Activated CD4-positive, alpha-beta T cell treated with anti-CD3 and anti-CD28 coated beads, Interleukin-2, amount 10 ng/mL, durations not matched to agents 24 days and 14 days (primary cell): Measurements from ENCODE around the gene SIGLEC14. TPM values are rescaled to one million over a fixed set of nuclear protein-coding genes. Genes with fewer than 3 reads are reported as not detected.

Experiments
- DNase-seq: peaks from one replicate; pipeline ENCODE4 v3.0.0; 2022
- H3K27ac Mint-ChIP-seq: one replicate; pipeline ENCODE4 v1.8.0; 2022; ENCODE audit warnings: mild to moderate bottlenecking, mixed read lengths
- H3K27me3 Mint-ChIP-seq: one replicate; pipeline ENCODE4 v1.8.0; 2022; ENCODE audit warnings: mixed read lengths
- H3K36me3 Mint-ChIP-seq: one replicate; pipeline ENCODE4 v1.8.0; 2022; ENCODE audit warnings: low read depth, mild to moderate bottlenecking, mixed read lengths
- H3K4me1 Mint-ChIP-seq: one replicate; pipeline ENCODE4 v1.8.0; 2021; ENCODE audit warnings: mixed read lengths
- H3K4me3 Mint-ChIP-seq: one replicate; pipeline ENCODE4 v1.8.0; 2022; ENCODE audit warnings: mild to moderate bottlenecking, moderate library complexity, mixed read lengths
- H3K9me3 Mint-ChIP-seq: one replicate; pipeline ENCODE4 v1.8.0; 2021; ENCODE audit warnings: mixed read lengths
- intact Hi-C: fragments of 100-400 bp; cut with micrococcal nuclease; formaldehyde crosslinking; loops from one replicate; pipeline ENCODE4 v1.15.1; 2023
- total RNA-seq: library from RNA; stranded (reverse); gene quantifications from 2 replicates; pipeline ENCODE4 v1.2.3, GENCODE V29; 2022

SIGLEC14 gene
- total RNA-seq, 1 donor from 2014 or later: not detected

GRCh38 chr19:51621178-51621577, 25.4 kb downstream of the SIGLEC14 start:
- Mint-ChIP-seq H3K9me3 (no peaks in the 10 kb centered on the region), H3K36me3 (no peaks in the 10 kb centered on the region), H3K4me1 (no peaks in the 10 kb centered on the region), H3K27ac (no peak overlapping the region), H3K4me3 (no peak overlapping the region), H3K27me3 (peaks cover 3% of the 10 kb centered on the region)
- intact Hi-C loops: no loop called here
- no peak for DNase-seq

DNA sequence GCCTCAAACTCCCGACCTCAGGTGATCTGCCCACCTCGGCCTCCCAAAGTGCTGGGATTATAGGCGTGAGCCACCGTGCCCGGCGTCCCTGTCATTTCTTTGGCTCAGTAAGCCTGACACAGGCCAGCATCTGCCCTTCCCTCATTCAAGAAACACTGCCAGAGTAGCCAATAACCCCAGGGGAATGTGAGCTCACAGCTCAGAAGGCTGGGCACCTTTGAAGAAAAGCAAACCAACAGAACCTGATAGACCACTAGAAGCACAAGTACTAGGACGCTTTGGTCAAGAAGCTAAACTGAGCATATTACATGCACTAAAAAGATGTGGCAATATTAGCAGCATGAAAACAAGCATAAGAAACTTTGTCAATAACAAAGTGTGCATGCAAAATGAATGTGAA, 30.6 kb downstream of the SIGLEC14 start:
- peaks cover 3% of the 10 kb centered on the region for H3K27me3 Mint-ChIP-seq
- no peak overlapping the region for H3K4me3 Mint-ChIP-seq
- H3K4me1 Mint-ChIP-seq: no peaks in the 10 kb centered on the region
- H3K9me3 Mint-ChIP-seq: peaks cover 8% of the 10 kb centered on the region
- intact Hi-C loops: no loop called here
- no peak overlapping the region for H3K27ac Mint-ChIP-seq
- no peaks in the 10 kb centered on the region for H3K36me3 Mint-ChIP-seq
- DNase-seq: no peak

DNA sequence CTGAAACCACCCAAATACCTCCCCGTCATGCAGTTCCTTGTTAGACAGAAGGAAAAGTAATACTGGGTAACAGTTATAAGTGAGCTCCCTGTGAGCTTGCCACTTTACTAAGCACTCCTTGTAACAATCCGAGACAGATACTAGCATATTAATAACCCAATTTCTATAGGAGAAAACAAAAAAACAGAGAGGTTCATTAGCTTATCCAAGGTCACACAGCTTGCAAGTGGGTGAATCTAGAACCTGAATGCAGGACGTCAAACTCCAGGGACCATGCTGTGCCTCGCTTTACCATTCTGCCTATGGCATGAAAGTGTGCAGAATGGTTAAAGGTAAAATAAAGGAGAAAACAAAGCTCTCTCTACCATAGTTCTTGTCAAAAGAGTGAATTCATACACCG, 31.8 kb downstream of the SIGLEC14 start:
- Mint-ChIP-seq H3K36me3 (no peaks in the 10 kb centered on the region), H3K4me3 (no peak overlapping the region), H3K4me1 (no peaks in the 10 kb centered on the region), H3K27me3 (peaks cover 2% of the 10 kb centered on the region), H3K9me3 (peaks cover 8% of the 10 kb centered on the region), H3K27ac (no peak overlapping the region)
- no peak for DNase-seq
- intact Hi-C loops: no loop called here

DNA sequence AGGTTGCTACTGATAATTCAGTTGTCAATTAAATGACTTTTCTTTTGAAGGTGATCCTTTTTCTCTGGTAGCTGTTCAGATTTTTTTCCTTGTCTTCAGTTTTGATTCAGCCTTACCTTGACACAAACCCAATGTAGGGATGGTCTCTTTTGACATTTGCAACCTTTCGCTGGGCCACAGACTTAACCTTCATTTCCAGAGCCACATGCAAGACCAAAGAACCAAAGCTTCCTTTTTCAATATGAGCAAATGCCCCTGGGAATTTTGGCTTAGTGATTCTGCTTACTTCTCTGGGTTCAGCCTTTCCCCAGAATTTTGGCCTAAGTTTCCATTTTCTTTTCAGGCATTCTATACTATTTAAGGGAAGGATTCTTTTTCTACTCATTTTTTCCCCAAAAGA, 36.0 kb downstream of the SIGLEC14 start:
- Mint-ChIP-seq H3K27me3 (peaks cover 2% of the 10 kb centered on the region), H3K27ac (no peak overlapping the region), H3K9me3 (peaks cover 8% of the 10 kb centered on the region), H3K4me3 (no peak overlapping the region), H3K4me1 (peaks cover 8% of the 10 kb centered on the region), H3K36me3 (no peaks in the 10 kb centered on the region)
- no peak for DNase-seq
- intact Hi-C loops: no loop called here

GRCh38 chr19:51607920-51608562, 38.6 kb downstream of the SIGLEC14 start:
- peak; percentile 91 for DNase-seq
- Mint-ChIP-seq H3K36me3 (no peaks in the 10 kb centered on the region), H3K4me3 (no peak overlapping the region), H3K27me3 (peaks cover 4% of the 10 kb centered on the region), H3K27ac (no peak overlapping the region), H3K9me3 (peaks cover 7% of the 10 kb centered on the region), H3K4me1 (peaks cover 8% of the 10 kb centered on the region)
- intact Hi-C loops: no loop called here

DNA sequence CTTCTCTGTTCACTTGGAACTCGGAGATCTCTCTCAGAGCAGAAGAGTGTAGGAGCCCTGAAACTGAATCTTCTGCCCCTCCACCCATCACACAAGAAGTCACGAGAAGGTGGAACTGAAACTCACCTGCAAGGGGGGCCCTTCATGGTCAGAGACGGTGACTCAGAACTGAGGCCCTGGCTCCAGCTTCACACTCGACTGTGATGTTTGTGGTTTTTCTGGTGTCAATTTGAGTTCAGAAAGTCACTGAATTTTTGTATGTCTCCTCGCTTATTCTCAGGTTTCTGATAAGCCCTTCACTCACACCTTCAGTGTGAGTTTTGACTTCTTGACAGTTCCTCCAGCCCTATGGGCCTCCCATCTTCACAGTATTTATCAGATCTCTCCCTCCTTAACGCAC, 39.5 kb downstream of the SIGLEC14 start:
- Mint-ChIP-seq H3K27me3 (peaks cover 8% of the 10 kb centered on the region), H3K27ac (no peak overlapping the region), H3K4me3 (no peak overlapping the region), H3K9me3 (no peaks in the 10 kb centered on the region), H3K4me1 (peaks cover 8% of the 10 kb centered on the region), H3K36me3 (no peaks in the 10 kb centered on the region)
- intact Hi-C loops: no loop called here
- no peak for DNase-seq

DNA sequence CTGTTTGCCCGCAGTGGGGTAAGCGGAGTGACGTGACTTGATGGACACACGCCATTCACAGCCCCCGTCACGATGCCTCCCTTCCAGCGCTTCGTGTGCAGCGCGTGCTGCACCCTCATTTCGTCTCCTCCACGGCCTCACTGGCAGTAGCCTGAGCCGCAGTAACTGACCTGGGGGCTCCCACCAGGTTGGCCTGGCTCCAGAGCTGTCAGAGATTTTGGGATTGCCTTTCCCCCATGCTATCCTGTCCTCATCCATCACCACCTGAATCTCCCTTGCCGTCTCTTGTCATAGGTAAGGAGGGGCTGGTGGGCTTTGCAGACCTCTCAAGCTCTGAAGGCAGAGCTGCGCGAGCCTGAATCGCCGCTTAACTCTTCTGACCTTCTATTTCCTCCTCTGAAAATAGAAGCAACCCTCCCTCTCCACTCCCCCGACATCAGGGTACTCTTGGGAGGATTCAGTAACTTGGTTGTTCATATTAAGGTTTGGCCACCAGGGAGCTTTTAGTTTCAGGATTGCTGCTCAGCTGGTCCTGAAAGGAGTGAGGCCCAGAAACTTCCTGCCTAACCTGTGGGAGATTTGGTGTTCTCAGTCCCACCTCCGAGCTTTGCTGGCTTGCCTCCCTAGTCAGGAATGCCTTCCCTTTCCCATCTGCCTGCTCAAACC, 44.3 kb downstream of the SIGLEC14 start:
- H3K27me3 Mint-ChIP-seq: peaks cover 18% of the 10 kb centered on the region
- no peak overlapping the region for H3K27ac Mint-ChIP-seq
- H3K4me3 Mint-ChIP-seq: no peak overlapping the region
- intact Hi-C loops: no loop called here
- DNase-seq: no peak
- H3K36me3 Mint-ChIP-seq: no peaks in the 10 kb centered on the region
- H3K9me3 Mint-ChIP-seq: no peaks in the 10 kb centered on the region
- H3K4me1 Mint-ChIP-seq: peaks cover 4% of the 10 kb centered on the region

DNA sequence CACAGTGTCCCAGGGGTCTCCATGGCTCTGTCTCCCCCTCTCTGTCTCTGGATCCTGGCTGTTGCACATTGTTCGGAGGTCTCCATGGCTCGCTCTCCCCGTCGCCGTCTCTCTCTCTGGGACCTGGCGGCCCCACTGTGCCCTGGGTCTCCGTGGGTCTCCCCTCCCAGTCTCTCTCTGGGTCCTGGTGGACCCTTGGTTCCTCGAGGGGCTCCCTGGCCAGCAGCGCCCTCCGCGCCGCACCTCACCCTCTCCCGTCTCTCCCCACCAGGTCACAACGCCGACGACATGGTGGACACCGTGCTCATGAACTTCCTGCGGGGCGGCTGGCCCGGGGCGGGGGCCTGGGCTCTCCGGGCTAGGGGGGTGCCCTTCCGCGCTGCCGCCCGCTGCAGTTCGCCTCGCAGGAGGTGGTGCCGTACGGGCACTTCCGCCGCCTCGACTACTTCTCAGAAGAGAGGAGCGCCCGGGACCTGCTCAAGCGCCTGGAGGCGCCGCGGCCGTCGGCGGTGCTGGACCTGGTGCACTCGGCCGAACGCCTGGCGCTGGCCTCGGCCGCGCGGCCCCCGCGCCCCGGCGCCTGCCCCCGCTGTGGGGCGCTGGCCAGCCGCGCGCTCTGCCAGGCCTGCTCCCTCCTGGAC, 45.6 kb downstream of the SIGLEC14 start:
- DNase-seq: no peak
- intact Hi-C loops: no loop called here
- no peak overlapping the region for H3K27ac Mint-ChIP-seq

GRCh38 chr19:51599084-51599483, 47.5 kb downstream of the SIGLEC14 start:
- no peak for DNase-seq
- Mint-ChIP-seq H3K4me1 (peaks cover 10% of the 10 kb centered on the region), H3K27me3 (peaks cover 18% of the 10 kb centered on the region), H3K36me3 (no peaks in the 10 kb centered on the region), H3K27ac (no peak overlapping the region), H3K9me3 (peaks cover 5% of the 10 kb centered on the region), H3K4me3 (no peak overlapping the region)
- intact Hi-C loops: no loop called here

More for the DNA sequence above, 45.6 kb downstream of the SIGLEC14 start:
- peaks cover 18% of the 10 kb centered on the region for H3K27me3 Mint-ChIP-seq
- no peak overlapping the region for H3K4me3 Mint-ChIP-seq
- H3K9me3 Mint-ChIP-seq: no peaks in the 10 kb centered on the region
- H3K4me1 Mint-ChIP-seq: no peaks in the 10 kb centered on the region
- no peaks in the 10 kb centered on the region for H3K36me3 Mint-ChIP-seq

DNA sequence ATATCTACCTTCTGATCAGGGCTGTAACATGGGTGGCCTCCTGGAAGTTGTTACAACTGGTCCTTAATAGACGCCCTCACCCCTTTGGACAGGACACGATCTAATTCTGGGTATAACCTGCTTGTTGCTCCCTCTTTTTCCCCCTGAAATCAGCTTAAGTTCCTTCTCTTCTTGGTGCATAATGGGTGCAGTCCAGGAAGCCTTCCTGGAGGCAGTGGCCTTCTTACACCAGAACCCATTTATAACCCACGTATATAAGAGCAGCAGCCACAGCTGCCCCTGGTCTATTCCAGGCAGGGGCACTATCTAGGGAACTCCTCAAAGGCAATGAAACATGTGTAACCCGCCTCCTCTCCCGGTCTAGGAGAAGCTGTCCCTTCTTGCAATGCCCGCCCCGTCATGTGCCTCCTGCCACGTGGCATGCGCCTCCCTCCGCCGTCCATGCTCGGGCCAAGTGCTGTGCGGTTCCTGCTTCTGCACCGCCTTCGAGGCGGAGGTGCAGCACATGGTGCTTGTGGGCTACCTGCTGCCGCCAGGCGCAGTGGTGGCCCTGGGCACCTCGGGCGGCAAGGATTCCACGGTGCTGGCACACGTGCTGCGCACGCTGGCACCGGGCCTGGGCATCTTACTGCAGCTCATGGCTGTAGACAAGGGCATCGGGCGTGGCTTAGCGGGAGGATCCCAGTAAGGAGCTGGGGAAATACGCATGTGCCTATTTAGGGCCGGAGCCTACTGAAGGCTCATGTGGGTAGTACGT, 48.3 kb downstream of the SIGLEC14 start:
- Mint-ChIP-seq H3K27me3 (peaks cover 18% of the 10 kb centered on the region), H3K4me3 (no peak overlapping the region), H3K36me3 (no peaks in the 10 kb centered on the region), H3K4me1 (peaks cover 17% of the 10 kb centered on the region), H3K9me3 (peaks cover 5% of the 10 kb centered on the region), H3K27ac (no peak overlapping the region)
- intact Hi-C loops: no loop called here
- DNase-seq: no peak

- DNase-seq: no peak
- peaks cover 22% of the 10 kb centered on the region for H3K4me1 Mint-ChIP-seq
- peaks cover 7% of the 10 kb centered on the region for H3K27me3 Mint-ChIP-seq
- H3K4me3 Mint-ChIP-seq: peak overlapping the region; percentile 91
- peaks cover 5% of the 10 kb centered on the region for H3K9me3 Mint-ChIP-seq
- peaks cover 10% of the 10 kb centered on the region for H3K36me3 Mint-ChIP-seq
- intact Hi-C loops: no loop called here
- peak overlapping the region; percentile 39 for H3K27ac Mint-ChIP-seq
Observed at GRCh38 chr19:51595190-51596175, 51.1 kb downstream of the SIGLEC14 start.

DNA sequence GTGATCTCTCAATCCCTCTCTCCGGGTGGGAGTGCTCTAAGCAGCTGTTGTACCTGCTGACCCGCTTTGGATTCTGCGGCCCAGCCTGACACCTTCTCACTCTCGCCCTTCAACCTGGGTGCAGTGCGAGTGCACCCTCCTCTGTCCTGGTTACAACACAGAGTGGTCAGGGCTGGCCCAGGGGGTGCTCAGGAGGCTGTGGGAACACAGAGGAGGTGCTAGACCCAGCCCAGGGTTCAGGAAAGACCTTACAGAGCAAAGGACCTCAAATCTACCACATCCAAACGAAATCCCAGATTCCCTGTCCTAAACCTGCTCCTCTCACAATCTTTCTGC, 51.9 kb downstream of the SIGLEC14 start:
- no peaks in the 10 kb centered on the region for H3K27me3 Mint-ChIP-seq
- intact Hi-C loops: loop anchor here (1.0 kb wide), 4 partner anchors 23 to 486 kb away; partner anchors contain the start of genes CTU1 and ZNF175
- H3K36me3 Mint-ChIP-seq: peaks cover 11% of the 10 kb centered on the region
- peak overlapping the region; percentile 84 for H3K27ac Mint-ChIP-seq
- H3K4me1 Mint-ChIP-seq: peaks cover 22% of the 10 kb centered on the region
- H3K4me3 Mint-ChIP-seq: peak overlapping the region; percentile 91
- no peak for DNase-seq
- peaks cover 9% of the 10 kb centered on the region for H3K9me3 Mint-ChIP-seq
